WERI-Rb-1 (cell line): ENCODE measurements around the gene EYA2.

Experiments
- DNase-seq: peaks from one replicate; pipeline ENCODE4 v3.0.0-alpha.2; 2020
- H3K27ac ChIP-seq: fragments of 250-450 bp; sonication (Bioruptor Pico); 2 replicates; pipeline ENCODE4 v1.5.1; 2020; ENCODE audit warnings: mild to moderate bottlenecking, moderate library complexity
- H3K27me3 ChIP-seq: fragments of 250-450 bp; sonication (Bioruptor Pico); 2 replicates; pipeline ENCODE4 v1.5.1; 2021; ENCODE audit warnings: mild to moderate bottlenecking, low read depth, moderate library complexity; ENCODE audit not compliant: insufficient read depth, severe bottlenecking
- H3K36me3 ChIP-seq: fragments of 250-450 bp; sonication (Bioruptor Pico); 2 replicates; pipeline ENCODE4 v1.5.1; 2020; ENCODE audit warnings: mild to moderate bottlenecking, moderate library complexity
- H3K4me3 ChIP-seq: 2 replicates; pipeline ENCODE4 v1.5.1; 2011; ENCODE audit warnings: low read depth, mild to moderate bottlenecking, control low read depth, low read length
- H3K9me3 ChIP-seq: fragments of 250-450 bp; sonication (Bioruptor Pico); 2 replicates; pipeline ENCODE4 v1.5.1; 2021; ENCODE audit warnings: mild to moderate bottlenecking, moderate library complexity; ENCODE audit not compliant: severe bottlenecking
- CTCF ChIP-seq: IDR thresholded peaks from 2 replicates; pipeline ENCODE4 v1.5.1; 2011; ENCODE audit warnings: low read depth, mild to moderate bottlenecking, control low read depth, inconsistent platforms, low read length

EYA2 gene

GRCh38 chr20:46851746-46852145, 42.9 kb upstream of the EYA2 start:
- H3K27me3 ChIP-seq = no peaks in the 10 kb centered on the region
- peaks cover 6% of the 10 kb centered on the region for H3K9me3 ChIP-seq
- H3K36me3 ChIP-seq = no peaks in the 10 kb centered on the region
- no peak overlapping the region for H3K27ac ChIP-seq
- H3K4me3 ChIP-seq = no peak overlapping the region
- no peak for DNase-seq
- TF ChIP-seq CTCF = no peak

DNA sequence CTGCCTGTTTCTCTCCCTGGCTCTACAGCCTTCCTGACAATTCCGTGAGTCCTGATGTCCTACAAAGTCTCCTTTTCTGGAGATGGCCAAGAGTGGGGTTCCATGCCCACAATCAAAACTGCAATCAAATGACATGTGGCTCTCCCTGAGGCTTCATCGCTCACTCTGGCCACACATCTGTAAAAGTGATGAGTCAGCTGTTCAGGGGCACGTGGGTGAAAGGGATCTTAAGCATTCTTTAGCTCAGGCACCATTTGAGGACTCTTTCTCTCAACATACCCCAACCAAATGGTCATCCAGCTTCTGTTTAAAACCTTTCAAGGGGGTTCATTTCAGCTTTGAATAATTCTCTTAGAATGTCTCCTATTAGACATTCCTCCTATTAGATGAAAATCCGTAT, 42.3 kb upstream of the EYA2 start:
- Histone ChIP-seq H3K36me3 (no peaks in the 10 kb centered on the region), H3K27me3 (no peaks in the 10 kb centered on the region), H3K27ac (no peak overlapping the region), H3K4me3 (no peak overlapping the region), H3K9me3 (peaks cover 6% of the 10 kb centered on the region)
- TF ChIP-seq CTCF = no peak
- DNase-seq = no peak

GRCh38 chr20:46853926-46854325, 40.7 kb upstream of the EYA2 start:
- no peak for TF ChIP-seq CTCF
- Histone ChIP-seq H3K4me3 (no peak overlapping the region), H3K36me3 (no peaks in the 10 kb centered on the region), H3K27me3 (no peaks in the 10 kb centered on the region), H3K9me3 (peaks cover 2% of the 10 kb centered on the region), H3K27ac (no peak overlapping the region)
- DNase-seq = no peak

DNA sequence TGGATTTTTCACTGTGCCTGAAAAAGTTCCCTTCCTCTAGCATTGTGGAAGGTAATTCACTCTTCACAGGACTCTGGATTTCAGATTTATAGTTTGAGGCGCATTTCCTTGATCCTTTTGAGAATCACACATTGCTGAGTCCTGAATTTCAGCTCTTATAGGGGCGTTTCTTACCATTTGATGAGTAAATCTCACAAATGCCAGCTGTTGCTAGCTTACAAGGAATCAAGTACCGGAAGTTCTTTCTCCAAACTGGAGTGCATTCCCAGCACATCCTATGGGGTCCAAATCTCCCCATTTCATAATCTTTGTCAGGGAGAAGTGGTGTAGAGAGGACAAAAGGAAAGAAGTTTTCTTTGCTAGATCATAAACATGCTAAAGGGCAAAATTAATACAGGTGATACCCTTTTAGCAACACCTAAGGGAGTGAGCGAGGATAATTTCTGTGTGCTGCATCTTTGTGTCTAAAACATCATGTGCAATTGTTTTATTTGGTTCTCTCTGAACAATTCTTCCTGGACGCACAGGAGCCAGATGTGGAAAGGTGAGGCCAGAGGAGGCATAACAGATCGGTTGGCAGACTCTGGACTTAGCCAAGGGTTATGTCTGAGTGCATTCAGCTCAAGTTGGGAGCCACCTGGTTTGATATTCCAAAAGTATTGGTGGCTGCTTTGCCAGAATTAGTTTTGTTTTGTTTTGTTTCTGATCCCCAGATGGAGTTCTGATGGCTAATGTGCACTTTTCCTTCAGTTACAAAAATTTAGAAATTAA, 37.4 kb upstream of the EYA2 start:
- Histone ChIP-seq H3K36me3 (no peaks in the 10 kb centered on the region), H3K27me3 (no peaks in the 10 kb centered on the region), H3K4me3 (no peak overlapping the region), H3K9me3 (peaks cover 2% of the 10 kb centered on the region), H3K27ac (0 out of 2 replicates have a peak overlapping the region, but pooled peaks have one; percentile 10)
- TF ChIP-seq CTCF = no peak
- no peak for DNase-seq

- TF ChIP-seq CTCF = no peak
Measured at GRCh38 chr20:46865824-46866223, 28.8 kb upstream of the EYA2 start.

GRCh38 chr20:46870041-46870440, 24.6 kb upstream of the EYA2 start:
- Histone ChIP-seq H3K27ac (no peak overlapping the region), H3K4me3 (no peak overlapping the region), H3K27me3 (no peaks in the 10 kb centered on the region), H3K36me3 (no peaks in the 10 kb centered on the region), H3K9me3 (peaks cover 4% of the 10 kb centered on the region)
- TF ChIP-seq CTCF = no peak
- no peak for DNase-seq

More at GRCh38 chr20:46865824-46866223, 28.8 kb upstream of the EYA2 start:
- H3K27me3 ChIP-seq = no peaks in the 10 kb centered on the region
- no peak overlapping the region for H3K4me3 ChIP-seq
- no peaks in the 10 kb centered on the region for H3K36me3 ChIP-seq
- H3K9me3 ChIP-seq = no peaks in the 10 kb centered on the region
- DNase-seq = no peak
- H3K27ac ChIP-seq = no peak overlapping the region
